Activated CD4-positive, alpha-beta T cell treated with anti-CD3 and anti-CD28 coated beads, Interleukin-2, Interleukin-6, amounts not matched to agents 100 ng/mL and 50 ng/mL, durations not matched to agents 16 hours and 8 hours (primary cell): ENCODE results near the gene SH3PXD2A.
"Not testable (repeated sequence)": the region's sequence is repeated elsewhere in the genome, so short reads cannot be mapped to it uniquely, and the experiment has no call there.

Experiments used
- DNase-seq: peaks from one replicate; pipeline ENCODE4 v3.0.0-alpha.2; 2020

Gene SH3PXD2A

GRCh38 chr10:103786020-103786419, 69.4 kb downstream of the SH3PXD2A start:
- no peak for DNase-seq

GRCh38 chr10:103784723-103785418, 70.5 kb downstream of the SH3PXD2A start:
- DNase-seq: no peak

- DNase-seq: no peak
Observed at GRCh38 chr10:103784089-103784488, 71.3 kb downstream of the SH3PXD2A start.

GRCh38 chr10:103783681-103784080, 71.7 kb downstream of the SH3PXD2A start:
- no peak for DNase-seq

DNA sequence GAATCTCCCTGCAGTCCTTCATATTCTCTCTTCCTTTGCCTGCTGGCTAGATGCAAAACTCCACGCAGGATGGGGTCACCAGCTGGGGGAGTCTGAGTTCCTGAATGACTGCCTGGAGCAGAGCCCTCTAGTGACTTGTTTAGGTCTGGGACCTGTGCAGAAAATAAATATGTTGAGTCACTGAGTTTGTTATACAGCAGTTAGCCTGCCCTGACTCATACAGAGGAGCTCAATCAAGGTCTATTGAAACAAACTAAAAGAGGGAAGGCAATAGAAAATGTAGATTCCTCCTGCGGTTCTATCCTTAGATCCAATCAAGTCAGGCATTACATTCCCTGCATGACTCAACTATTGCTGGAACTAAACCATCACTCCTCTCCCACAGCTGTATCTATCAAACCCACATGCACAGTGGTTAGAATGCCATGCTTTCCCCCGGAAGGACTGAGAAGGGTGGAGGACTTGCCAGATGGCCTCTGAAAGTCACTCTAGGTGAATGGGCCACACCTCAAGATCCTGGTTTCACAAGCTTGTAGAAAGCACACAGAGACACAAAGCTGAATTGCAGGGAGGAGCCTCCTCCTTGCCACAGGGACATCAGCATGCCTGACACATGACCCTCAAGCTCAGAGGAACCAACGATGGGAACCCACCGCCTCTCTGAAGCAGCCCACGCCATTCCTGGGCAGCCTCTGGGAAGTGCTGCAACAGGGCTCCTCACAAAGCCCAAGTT, 73.9 kb downstream of the SH3PXD2A start:
- peak; percentile 53 for DNase-seq

DNA sequence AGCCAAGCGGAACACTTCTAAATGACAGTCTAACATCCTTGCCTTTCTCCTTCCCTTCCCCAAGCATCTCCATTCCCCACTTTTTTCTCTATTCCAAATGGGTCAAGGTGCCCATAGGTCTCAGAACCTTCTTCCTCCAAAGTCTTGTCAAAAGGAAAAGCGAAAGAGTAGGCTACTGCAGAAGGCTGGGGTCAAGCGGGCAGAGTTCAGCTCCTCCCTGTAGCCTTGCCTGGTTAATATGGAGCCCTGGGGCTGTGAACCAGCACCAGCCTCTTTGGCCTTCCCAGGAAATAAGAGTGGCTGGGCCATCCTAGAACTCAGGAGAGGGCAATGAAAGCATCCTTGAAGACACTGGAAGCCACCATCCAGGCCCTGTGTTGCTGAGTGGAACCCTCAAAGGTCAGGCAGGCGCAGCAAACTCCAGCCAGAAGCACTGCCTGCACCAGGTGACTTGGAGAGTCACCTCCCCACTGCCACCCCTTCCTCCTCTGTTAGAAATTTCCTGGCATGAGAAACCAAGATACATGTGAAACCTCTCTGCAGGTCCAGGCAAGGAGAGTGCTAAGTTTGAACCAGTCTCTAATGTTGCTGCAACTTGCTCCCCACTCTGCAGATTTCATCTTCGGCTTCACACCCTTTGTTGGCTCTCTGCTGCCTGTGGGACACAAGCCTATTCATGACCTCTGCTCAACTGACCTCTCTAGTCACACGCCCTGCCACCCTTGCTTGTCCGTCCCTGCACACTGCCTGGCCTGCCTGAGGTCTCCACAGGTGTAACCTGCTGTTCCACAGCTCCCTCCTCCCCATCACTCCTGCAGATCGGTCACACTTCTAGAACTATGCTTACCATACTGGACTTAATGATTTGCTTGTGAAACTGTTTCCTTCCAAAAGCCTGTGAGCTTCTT, 74.9 kb downstream of the SH3PXD2A start:
- no peak for DNase-seq

- DNase-seq: no peak
Observed at GRCh38 chr10:103778358-103779139, 76.8 kb downstream of the SH3PXD2A start.

- DNase-seq: no peak
Observed at GRCh38 chr10:103776878-103777591, 78.3 kb downstream of the SH3PXD2A start.

GRCh38 chr10:103775776-103776175, 79.6 kb downstream of the SH3PXD2A start:
- no peak for DNase-seq

DNA sequence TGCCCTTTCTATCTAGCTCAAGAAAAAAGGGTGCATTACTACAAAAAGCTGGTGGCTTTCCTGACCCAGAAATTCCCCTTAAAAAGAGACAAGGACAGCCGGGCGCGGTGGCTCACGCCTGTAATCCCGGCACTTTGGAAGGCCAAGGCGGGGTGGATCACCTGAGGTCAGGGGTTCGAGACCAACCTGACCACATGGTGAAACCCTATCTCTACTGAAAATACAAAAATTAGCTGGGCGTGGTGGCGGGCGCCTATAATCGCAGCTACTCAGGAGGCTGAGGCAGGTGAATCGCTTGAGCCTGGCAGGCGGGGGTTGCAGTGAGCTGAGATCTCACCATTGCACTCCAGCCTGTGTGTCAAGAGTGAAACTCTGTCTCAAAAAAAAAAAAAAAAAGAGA, 82.5 kb downstream of the SH3PXD2A start:
- not testable (repeated sequence) for DNase-seq

- peak; percentile 63 for DNase-seq
Observed at GRCh38 chr10:103772096-103772845, 83.1 kb downstream of the SH3PXD2A start.

GRCh38 chr10:103770139-103770538, 85.2 kb downstream of the SH3PXD2A start:
- DNase-seq: no peak

- DNase-seq: no peak
Observed at GRCh38 chr10:103769176-103769575, 86.2 kb downstream of the SH3PXD2A start.

- no peak for DNase-seq
Observed at GRCh38 chr10:103768345-103768744, 87.0 kb downstream of the SH3PXD2A start.

- DNase-seq: no peak
Observed at GRCh38 chr10:103767756-103768155, 87.6 kb downstream of the SH3PXD2A start.

DNA sequence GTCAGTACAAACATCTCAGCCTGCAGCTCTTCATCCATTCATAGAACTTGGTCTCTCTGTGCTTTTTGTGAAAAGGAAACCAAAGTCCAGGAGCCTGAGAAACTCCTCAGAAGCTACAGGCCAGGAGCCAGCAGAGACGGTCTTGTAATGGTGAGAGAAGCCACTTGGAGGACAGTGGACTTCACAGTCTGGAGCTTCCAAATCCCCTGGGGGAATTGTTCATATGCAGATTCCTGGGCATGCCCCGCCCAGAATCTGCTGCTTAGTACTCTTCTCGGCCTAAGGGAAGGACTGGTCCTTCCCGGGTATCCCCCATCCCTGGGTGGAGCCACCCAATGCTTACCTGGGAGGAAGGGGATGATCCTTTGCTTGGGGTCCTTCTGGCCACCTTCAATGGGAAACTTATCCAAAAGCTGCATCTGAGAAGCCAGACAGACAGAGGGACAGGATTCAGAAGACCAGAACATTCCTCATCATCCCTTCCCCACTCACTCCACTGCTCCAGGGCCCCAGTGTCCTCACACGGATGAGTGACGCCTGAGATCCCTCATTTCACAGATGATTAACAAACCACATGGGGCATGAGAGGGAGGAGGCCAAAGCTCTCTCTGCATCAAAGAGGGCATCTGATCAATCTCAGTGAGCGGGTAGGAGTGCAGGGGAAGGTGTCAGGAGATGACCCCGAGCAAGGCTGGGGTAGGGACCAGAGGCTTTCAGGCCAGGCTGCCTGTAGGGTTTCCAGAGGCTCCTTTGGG, 88.4 kb downstream of the SH3PXD2A start:
- DNase-seq: no peak

GRCh38 chr10:103765981-103766380, 89.4 kb downstream of the SH3PXD2A start:
- peak; percentile 65 for DNase-seq

DNA sequence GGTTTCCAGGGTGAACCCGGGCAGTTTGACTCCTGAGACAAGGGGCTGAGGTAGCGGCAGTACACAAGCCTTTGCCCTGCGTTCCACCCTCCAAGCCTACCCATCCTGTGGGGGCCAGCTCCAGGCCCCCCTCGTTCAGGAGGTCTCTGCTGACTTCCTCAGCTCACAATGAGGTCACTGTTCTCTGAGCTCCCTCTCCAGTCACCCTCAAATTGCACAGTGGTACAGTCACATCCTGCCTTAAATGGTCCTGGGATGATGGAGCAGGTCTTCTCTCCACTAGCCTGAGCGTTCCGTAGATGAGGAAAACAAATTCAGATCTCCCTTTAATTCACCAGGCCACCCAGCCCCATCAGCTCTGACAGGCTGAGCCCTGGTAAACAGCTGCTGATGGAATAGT, 90.2 kb downstream of the SH3PXD2A start:
- DNase-seq: no peak

- DNase-seq: no peak
Observed at GRCh38 chr10:103764296-103765088, 90.9 kb downstream of the SH3PXD2A start.
